ENCODE data around the gene DVL2.

- TF ChIP-seq, protein P1, sequence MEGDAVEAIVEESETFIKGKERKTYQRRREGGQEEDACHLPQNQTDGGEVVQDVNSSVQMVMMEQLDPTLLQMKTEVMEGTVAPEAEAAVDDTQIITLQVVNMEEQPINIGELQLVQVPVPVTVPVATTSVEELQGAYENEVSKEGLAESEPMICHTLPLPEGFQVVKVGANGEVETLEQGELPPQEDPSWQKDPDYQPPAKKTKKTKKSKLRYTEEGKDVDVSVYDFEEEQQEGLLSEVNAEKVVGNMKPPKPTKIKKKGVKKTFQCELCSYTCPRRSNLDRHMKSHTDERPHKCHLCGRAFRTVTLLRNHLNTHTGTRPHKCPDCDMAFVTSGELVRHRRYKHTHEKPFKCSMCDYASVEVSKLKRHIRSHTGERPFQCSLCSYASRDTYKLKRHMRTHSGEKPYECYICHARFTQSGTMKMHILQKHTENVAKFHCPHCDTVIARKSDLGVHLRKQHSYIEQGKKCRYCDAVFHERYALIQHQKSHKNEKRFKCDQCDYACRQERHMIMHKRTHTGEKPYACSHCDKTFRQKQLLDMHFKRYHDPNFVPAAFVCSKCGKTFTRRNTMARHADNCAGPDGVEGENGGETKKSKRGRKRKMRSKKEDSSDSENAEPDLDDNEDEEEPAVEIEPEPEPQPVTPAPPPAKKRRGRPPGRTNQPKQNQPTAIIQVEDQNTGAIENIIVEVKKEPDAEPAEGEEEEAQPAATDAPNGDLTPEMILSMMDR (conservative IDR thresholded peaks at IDR 0.05 in 1 of 2, IDR thresholded peaks at IDR 0.05 in 1 of 2; ENCODE audit: low read depth in 1 of 2, low read length in 2 of 2), result no peak
- no peak for TF ChIP-seq EZH2 (IDR thresholded peaks at IDR 0.05; ENCODE audit: low read length, missing control alignments)
Observed at GRCh38 chr17:7218166-7218565, 16.2 kb downstream of the DVL2 start.
